ENCODE results near the gene SLC13A5. TPM values are rescaled to one million over a fixed set of nuclear protein-coding genes. Genes with fewer than 3 reads are reported as not detected.
A peak's percentile ranks its signal among the peaks of the same experiment; 100 is the strongest.

SLC13A5 gene
- 0.31 TPM in 1 of 2 replicates, not detected in the other for total RNA-seq (ENCODE audit: low replicate concordance)

GRCh38 chr17:6713130-6713917, at the start of gene SLC13A5:
Gene SLC13A5, minus strand, starts transcription at chr17:6713369. Its CDS starts 36 bp downstream, at chr17:6713333.
- TF ChIP-seq EZH2 (IDR thresholded peaks at IDR 0.05) (no peak), CTCF (IDR thresholded peaks at IDR 0.05) (peak; percentile 63), EZH2phosphoT487 (IDR thresholded peaks at IDR 0.05) (peak; percentile 44)
- Histone ChIP-seq H3K27ac (no peak within 1 kb of the TSS), H4K20me1 (ENCODE audit: low read depth) (peaks cover 4% of the 10 kb centered on the region), H3F3A (ENCODE audit: low read depth) (peaks cover 23% of the 10 kb centered on the region), H3K27me3 (peaks cover 39% of the 10 kb centered on the region), H3K9me3 (ENCODE audit: low read depth) (no peaks in the 10 kb centered on the region), H3K4me3 (peak within 1 kb of the TSS; percentile 58), H2AFZ (replicated peaks) (peak within 1 kb of the TSS; percentile 99), H3K79me2 (ENCODE audit: low read depth) (no peaks in the 10 kb centered on the region), H3K4me1 (peaks cover 5% of the 10 kb centered on the region), H3K4me2 (peak within 1 kb of the TSS; percentile 86), H3K9ac (no peak within 1 kb of the TSS), H3K36me3 (no peaks in the 10 kb centered on the region)
- Mint-ChIP-seq H3K36me3 (peaks cover 4% of the 10 kb centered on the region), H3K27ac (no peak within 1 kb of the TSS), H3K4me1 (peaks cover 15% of the 10 kb centered on the region), H3K9me3 (peaks cover 27% of the 10 kb centered on the region), H3K4me3 (peak within 1 kb of the TSS; percentile 86), H3K27me3 (ENCODE audit: insufficient read depth, low read depth) (peaks cover 32% of the 10 kb centered on the region)
- peak; percentile 93 for DNase-seq (ENCODE audit: low spot score)

- peaks cover 6% of the 10 kb centered on the region for H3K27me3 ChIP-seq
- no peak overlapping the region for H2AFZ ChIP-seq (replicated peaks)
- no peaks in the 10 kb centered on the region for H3K79me2 ChIP-seq (ENCODE audit: low read depth)
- Mint-ChIP-seq H3K4me3 (no peak overlapping the region), H3K36me3 (no peaks in the 10 kb centered on the region), H3K4me1 (peaks cover 7% of the 10 kb centered on the region), H3K27me3 (ENCODE audit: insufficient read depth, low read depth) (peaks cover 10% of the 10 kb centered on the region), H3K27ac (no peak overlapping the region), H3K9me3 (no peaks in the 10 kb centered on the region)
- DNase-seq (ENCODE audit: low spot score) = no peak
- H3K9ac ChIP-seq = no peak overlapping the region
- H3K27ac ChIP-seq = no peak overlapping the region
- TF ChIP-seq EZH2 (IDR thresholded peaks at IDR 0.05) = no peak
- no peak for TF ChIP-seq CTCF (IDR thresholded peaks at IDR 0.05)
- no peak for TF ChIP-seq EZH2phosphoT487 (IDR thresholded peaks at IDR 0.05)
- H3K4me2 ChIP-seq = no peak overlapping the region
- no peaks in the 10 kb centered on the region for H4K20me1 ChIP-seq (ENCODE audit: low read depth)
- H3K4me1 ChIP-seq = no peaks in the 10 kb centered on the region
- H3K36me3 ChIP-seq = no peaks in the 10 kb centered on the region
- H3K4me3 ChIP-seq = no peak overlapping the region
- H3K9me3 ChIP-seq (ENCODE audit: low read depth) = no peaks in the 10 kb centered on the region
- H3F3A ChIP-seq (ENCODE audit: low read depth) = no peaks in the 10 kb centered on the region
Measured at GRCh38 chr17:6761779-6762178, 48.6 kb upstream of the SLC13A5 start.

- H3K4me1 ChIP-seq = peaks cover 19% of the 10 kb centered on the region
- H4K20me1 ChIP-seq (ENCODE audit: low read depth) = no peaks in the 10 kb centered on the region
- no peaks in the 10 kb centered on the region for H3K9me3 Mint-ChIP-seq
- H3F3A ChIP-seq (ENCODE audit: low read depth) = peaks cover 8% of the 10 kb centered on the region
- no peak overlapping the region for H2AFZ ChIP-seq (replicated peaks)
- H3K4me3 ChIP-seq = no peak overlapping the region
- H3K27ac ChIP-seq = no peak overlapping the region
- peaks cover 26% of the 10 kb centered on the region for H3K4me1 Mint-ChIP-seq
- no peak overlapping the region for H3K4me2 ChIP-seq
- H3K79me2 ChIP-seq (ENCODE audit: low read depth) = no peaks in the 10 kb centered on the region
- H3K27me3 Mint-ChIP-seq (ENCODE audit: insufficient read depth, low read depth) = peaks cover 11% of the 10 kb centered on the region
- H3K9me3 ChIP-seq (ENCODE audit: low read depth) = no peaks in the 10 kb centered on the region
- H3K36me3 Mint-ChIP-seq = no peaks in the 10 kb centered on the region
- no peak overlapping the region for H3K9ac ChIP-seq
- no peaks in the 10 kb centered on the region for H3K27me3 ChIP-seq
- no peaks in the 10 kb centered on the region for H3K36me3 ChIP-seq
- H3K27ac Mint-ChIP-seq = no peak overlapping the region
- no peak overlapping the region for H3K4me3 Mint-ChIP-seq
- no peak for DNase-seq (ENCODE audit: low spot score)
- TF ChIP-seq CTCF (IDR thresholded peaks at IDR 0.05) = no peak
- TF ChIP-seq EZH2 (IDR thresholded peaks at IDR 0.05) = no peak
- no peak for TF ChIP-seq EZH2phosphoT487 (IDR thresholded peaks at IDR 0.05)
Measured at GRCh38 chr17:6757747-6758146, 44.6 kb upstream of the SLC13A5 start.
